Stimulated activated memory B cell treated with anti-CD40 and anti-IgM and Interleukin-4, amounts not matched to agents 10 μg/mL and 1 μg/mL and 100 μg/mL, for 72 hours (primary cell): ENCODE measurements around the gene DOCK10.
A peak's percentile ranks its signal among the peaks of the same experiment; 100 is the strongest.

Experiments
- ATAC-seq: fragments of 150-1000 bp; cut with Tn5 transposase; 2 replicates; pipeline ENCODE4 v1.10.0; 2021
- H3K27ac Mint-ChIP-seq: one replicate; pipeline ENCODE4 v1.8.0; 2022; ENCODE audit warnings: mild to moderate bottlenecking, mixed read lengths
- H3K27me3 Mint-ChIP-seq: one replicate; pipeline ENCODE4 v1.8.0; 2022; ENCODE audit warnings: mixed read lengths
- H3K36me3 Mint-ChIP-seq: one replicate; pipeline ENCODE4 v1.8.0; 2022; ENCODE audit warnings: mixed read lengths
- H3K4me1 Mint-ChIP-seq: one replicate; pipeline ENCODE4 v1.8.0; 2022; ENCODE audit warnings: mixed read lengths
- H3K4me3 Mint-ChIP-seq: one replicate; pipeline ENCODE4 v1.8.0; 2022; ENCODE audit warnings: mild to moderate bottlenecking, moderate library complexity, mixed read lengths
- H3K9me3 Mint-ChIP-seq: one replicate; pipeline ENCODE4 v1.8.0; 2022; ENCODE audit warnings: mixed read lengths

The DOCK10 gene

GRCh38 chr2:225031599-225031998 is 10.7 kb downstream of the DOCK10 start:
- Mint-ChIP-seq H3K9me3 (no peaks in the 10 kb centered on the region), H3K4me1 (peaks cover 59% of the 10 kb centered on the region), H3K36me3 (peaks cover 60% of the 10 kb centered on the region), H3K27me3 (no peaks in the 10 kb centered on the region), H3K27ac (peak overlapping the region; percentile 37), H3K4me3 (no peak overlapping the region)
- peak; percentile 54 for ATAC-seq

GRCh38 chr2:225030893-225031292 is 11.4 kb downstream of the DOCK10 start:
- ATAC-seq: no peak
- Mint-ChIP-seq H3K27me3 (no peaks in the 10 kb centered on the region), H3K36me3 (peaks cover 61% of the 10 kb centered on the region), H3K4me1 (peaks cover 59% of the 10 kb centered on the region), H3K4me3 (no peak overlapping the region), H3K9me3 (no peaks in the 10 kb centered on the region), H3K27ac (peak overlapping the region; percentile 37)

GRCh38 chr2:225030203-225030602 is 12.1 kb downstream of the DOCK10 start:
- Mint-ChIP-seq H3K4me3 (no peak overlapping the region), H3K9me3 (no peaks in the 10 kb centered on the region), H3K4me1 (peaks cover 62% of the 10 kb centered on the region), H3K27me3 (no peaks in the 10 kb centered on the region), H3K27ac (no peak overlapping the region), H3K36me3 (peaks cover 60% of the 10 kb centered on the region)
- no peak for ATAC-seq

- Mint-ChIP-seq H3K4me3 (no peak overlapping the region), H3K27ac (no peak overlapping the region), H3K9me3 (no peaks in the 10 kb centered on the region), H3K4me1 (peaks cover 54% of the 10 kb centered on the region), H3K27me3 (no peaks in the 10 kb centered on the region), H3K36me3 (peaks cover 52% of the 10 kb centered on the region)
- ATAC-seq: peak; percentile 16
Observed at GRCh38 chr2:225028572-225028971, 13.7 kb downstream of the DOCK10 start.

- Mint-ChIP-seq H3K9me3 (no peaks in the 10 kb centered on the region), H3K27ac (peak overlapping the region; percentile 57), H3K4me3 (no peak overlapping the region), H3K27me3 (no peaks in the 10 kb centered on the region), H3K36me3 (peaks cover 58% of the 10 kb centered on the region), H3K4me1 (peaks cover 59% of the 10 kb centered on the region)
- ATAC-seq: no peak
Observed at GRCh38 chr2:225027061-225027762, 15.1 kb downstream of the DOCK10 start.

- Mint-ChIP-seq H3K27ac (peak overlapping the region; percentile 57), H3K36me3 (peaks cover 52% of the 10 kb centered on the region), H3K27me3 (no peaks in the 10 kb centered on the region), H3K9me3 (no peaks in the 10 kb centered on the region), H3K4me1 (peaks cover 49% of the 10 kb centered on the region), H3K4me3 (peak overlapping the region; percentile 28)
- ATAC-seq: peak; percentile 50
Observed at GRCh38 chr2:225025917-225026571, 16.2 kb downstream of the DOCK10 start.

GRCh38 chr2:225022188-225022587 is 20.1 kb downstream of the DOCK10 start:
- H3K9me3 Mint-ChIP-seq: no peaks in the 10 kb centered on the region
- no peak for ATAC-seq
- H3K4me1 Mint-ChIP-seq: peaks cover 53% of the 10 kb centered on the region
- H3K27ac Mint-ChIP-seq: no peak overlapping the region
- H3K36me3 Mint-ChIP-seq: peaks cover 52% of the 10 kb centered on the region
- H3K4me3 Mint-ChIP-seq: no peak overlapping the region
- H3K27me3 Mint-ChIP-seq: no peaks in the 10 kb centered on the region

- Mint-ChIP-seq H3K27ac (no peak overlapping the region), H3K27me3 (no peaks in the 10 kb centered on the region), H3K9me3 (no peaks in the 10 kb centered on the region), H3K4me1 (peaks cover 38% of the 10 kb centered on the region), H3K36me3 (peaks cover 41% of the 10 kb centered on the region), H3K4me3 (no peak overlapping the region)
- ATAC-seq: no peak
Observed at GRCh38 chr2:225020168-225020849, 22.0 kb downstream of the DOCK10 start.

GRCh38 chr2:225019105-225019504 is 23.2 kb downstream of the DOCK10 start:
- H3K4me1 Mint-ChIP-seq: peaks cover 30% of the 10 kb centered on the region
- ATAC-seq: no peak

GRCh38 chr2:225017713-225018112 is 24.6 kb downstream of the DOCK10 start:
- H3K4me3 Mint-ChIP-seq: no peak overlapping the region
- peak overlapping the region; percentile 18 for H3K27ac Mint-ChIP-seq
- peaks cover 36% of the 10 kb centered on the region for H3K4me1 Mint-ChIP-seq
- ATAC-seq: no peak
- no peaks in the 10 kb centered on the region for H3K9me3 Mint-ChIP-seq
- H3K36me3 Mint-ChIP-seq: peaks cover 27% of the 10 kb centered on the region
- H3K27me3 Mint-ChIP-seq: no peaks in the 10 kb centered on the region

More at GRCh38 chr2:225019105-225019504, 23.2 kb downstream of the DOCK10 start:
- Mint-ChIP-seq H3K27me3 (no peaks in the 10 kb centered on the region), H3K27ac (no peak overlapping the region), H3K36me3 (peaks cover 36% of the 10 kb centered on the region), H3K9me3 (no peaks in the 10 kb centered on the region), H3K4me3 (no peak overlapping the region)

- Mint-ChIP-seq H3K36me3 (peaks cover 23% of the 10 kb centered on the region), H3K4me3 (no peak overlapping the region), H3K4me1 (peaks cover 31% of the 10 kb centered on the region), H3K27ac (peak overlapping the region; percentile 18), H3K9me3 (no peaks in the 10 kb centered on the region), H3K27me3 (no peaks in the 10 kb centered on the region)
- ATAC-seq: no peak
Observed at GRCh38 chr2:225017098-225017685, 25.1 kb downstream of the DOCK10 start.

- Mint-ChIP-seq H3K27me3 (no peaks in the 10 kb centered on the region), H3K9me3 (no peaks in the 10 kb centered on the region), H3K4me3 (no peak overlapping the region), H3K27ac (peak overlapping the region; percentile 46), H3K36me3 (peaks cover 39% of the 10 kb centered on the region), H3K4me1 (peaks cover 55% of the 10 kb centered on the region)
- no peak for ATAC-seq
Observed at GRCh38 chr2:225013425-225014365, 28.6 kb downstream of the DOCK10 start.

- H3K9me3 Mint-ChIP-seq: no peaks in the 10 kb centered on the region
Observed at GRCh38 chr2:225011585-225011984, 30.7 kb downstream of the DOCK10 start.

GRCh38 chr2:225010804-225011203 is 31.5 kb downstream of the DOCK10 start:
- peaks cover under 1% of the 10 kb centered on the region for H3K9me3 Mint-ChIP-seq
- H3K27ac Mint-ChIP-seq: peak overlapping the region; percentile 95
- H3K4me3 Mint-ChIP-seq: no peak overlapping the region
- peak; percentile 2 for ATAC-seq
- H3K4me1 Mint-ChIP-seq: peaks cover 71% of the 10 kb centered on the region
- peaks cover 45% of the 10 kb centered on the region for H3K36me3 Mint-ChIP-seq
- H3K27me3 Mint-ChIP-seq: no peaks in the 10 kb centered on the region

More at GRCh38 chr2:225011585-225011984, 30.7 kb downstream of the DOCK10 start:
- peaks cover 37% of the 10 kb centered on the region for H3K36me3 Mint-ChIP-seq
- H3K4me1 Mint-ChIP-seq: peaks cover 63% of the 10 kb centered on the region
- ATAC-seq: no peak
- peak overlapping the region; percentile 95 for H3K27ac Mint-ChIP-seq
- no peaks in the 10 kb centered on the region for H3K27me3 Mint-ChIP-seq
- H3K4me3 Mint-ChIP-seq: no peak overlapping the region
